HCT116 (cell line): ENCODE data around the gene RIN3.

Experiments
- CEBPB ChIP-seq: IDR thresholded peaks from 2 replicates; pipeline ENCODE4 v1.6.1; 2012; ENCODE audit warnings: low read depth
- EGR1 ChIP-seq: IDR thresholded peaks from 2 replicates; pipeline ENCODE4 v1.6.1; 2012; ENCODE audit warnings: low read depth
- EZH2 ChIP-seq: fragments of 200-600 bp; sonication (generic); IDR thresholded peaks from 2 replicates; pipeline ENCODE4 v1.6.1; 2017; ENCODE audit warnings: antibody characterized with exemption, mixed run types
- MAX ChIP-seq: IDR thresholded peaks from 2 replicates; pipeline ENCODE4 v1.6.1; 2012
- POLR2A ChIP-seq: IDR thresholded peaks from 2 replicates; pipeline ENCODE4 v1.7.0; 2011; ENCODE audit warnings: borderline replicate concordance; ENCODE audit not compliant: insufficient read depth, insufficient read length; ENCODE audit errors: extremely low read depth
- POLR2AphosphoS5 ChIP-seq: IDR thresholded peaks from 2 replicates; pipeline ENCODE4 v1.6.1; 2011; ENCODE audit warnings: mild to moderate bottlenecking, low read depth, low read length, moderate library complexity
- ZFX ChIP-seq: fragments of 450-650 bp; IDR thresholded peaks from 2 replicates; pipeline ENCODE4 v1.6.1; 2017
- TF ChIP-seq, protein P1 (sequence below), 3 experiments: fragments of 200-600 bp in 1 of 3; sonication (generic) in 1 of 3; IDR thresholded peaks in 2 of 3; conservative IDR thresholded peaks in 1 of 3; 2 replicates each; pipeline ENCODE4 v1.5.1; 2012 to 2017; ENCODE audit warnings: low read depth in 2 of 3, low read length in 2 of 3, antibody characterized with exemption in 1 of 3, borderline replicate concordance in 1 of 3, control low read depth in 1 of 3, mild to moderate bottlenecking in 1 of 3, mixed read lengths in 1 of 3, mixed run types in 1 of 3, moderate library complexity in 1 of 3; ENCODE audit not compliant: insufficient read depth in 1 of 3
- TF ChIP-seq, protein P2 (sequence below): IDR thresholded peaks from 2 replicates; pipeline ENCODE4 v1.6.1; 2012; ENCODE audit warnings: low read depth

DNA sequence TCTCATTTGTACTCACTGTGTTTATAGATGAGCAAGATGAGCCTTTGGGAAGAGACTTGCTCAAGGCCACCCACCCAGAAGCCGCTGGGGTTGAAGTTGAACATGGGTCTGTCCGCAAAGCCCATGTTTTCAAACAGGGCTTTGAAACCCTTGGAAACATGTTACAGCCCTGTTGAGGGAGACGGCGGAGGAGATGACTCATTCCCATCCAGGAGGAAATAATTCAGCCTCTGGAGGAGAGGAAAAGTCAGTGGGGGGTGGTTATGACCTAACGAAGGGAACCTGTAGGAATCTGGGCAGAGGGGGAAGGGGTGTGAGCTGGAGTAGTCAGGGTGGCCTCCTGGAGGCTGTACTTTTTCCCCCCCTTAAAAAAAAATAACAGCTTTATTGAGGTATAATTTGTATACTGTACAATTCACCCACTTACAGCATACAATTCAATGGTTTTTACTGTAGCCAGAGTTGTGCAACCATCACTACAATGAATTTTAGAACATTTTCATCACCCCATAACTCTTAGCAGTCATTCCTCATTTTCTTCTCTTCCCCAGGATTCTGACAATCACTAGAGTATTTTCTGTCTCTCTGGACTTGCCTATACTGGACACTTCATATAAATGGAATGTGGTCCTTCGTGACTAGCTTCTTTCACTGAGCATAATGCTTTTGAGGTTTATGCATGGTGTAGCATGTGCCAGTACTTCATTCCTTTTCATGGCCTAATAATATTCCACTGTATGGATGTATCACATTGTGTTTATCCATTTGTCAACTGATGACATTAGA lies 1.9 kb upstream of the RIN3 start:
- TF ChIP-seq, protein P1, sequence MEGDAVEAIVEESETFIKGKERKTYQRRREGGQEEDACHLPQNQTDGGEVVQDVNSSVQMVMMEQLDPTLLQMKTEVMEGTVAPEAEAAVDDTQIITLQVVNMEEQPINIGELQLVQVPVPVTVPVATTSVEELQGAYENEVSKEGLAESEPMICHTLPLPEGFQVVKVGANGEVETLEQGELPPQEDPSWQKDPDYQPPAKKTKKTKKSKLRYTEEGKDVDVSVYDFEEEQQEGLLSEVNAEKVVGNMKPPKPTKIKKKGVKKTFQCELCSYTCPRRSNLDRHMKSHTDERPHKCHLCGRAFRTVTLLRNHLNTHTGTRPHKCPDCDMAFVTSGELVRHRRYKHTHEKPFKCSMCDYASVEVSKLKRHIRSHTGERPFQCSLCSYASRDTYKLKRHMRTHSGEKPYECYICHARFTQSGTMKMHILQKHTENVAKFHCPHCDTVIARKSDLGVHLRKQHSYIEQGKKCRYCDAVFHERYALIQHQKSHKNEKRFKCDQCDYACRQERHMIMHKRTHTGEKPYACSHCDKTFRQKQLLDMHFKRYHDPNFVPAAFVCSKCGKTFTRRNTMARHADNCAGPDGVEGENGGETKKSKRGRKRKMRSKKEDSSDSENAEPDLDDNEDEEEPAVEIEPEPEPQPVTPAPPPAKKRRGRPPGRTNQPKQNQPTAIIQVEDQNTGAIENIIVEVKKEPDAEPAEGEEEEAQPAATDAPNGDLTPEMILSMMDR (IDR thresholded peaks at IDR 0.05 in 2 of 3, conservative IDR thresholded peaks at IDR 0.05 in 1 of 3; ENCODE audit: borderline replicate concordance in 1 of 3, insufficient read depth in 1 of 3, low read depth in 2 of 3, low read length in 2 of 3), result no peak
- TF ChIP-seq POLR2AphosphoS5 (peak; percentile 40), POLR2A (no peak), EZH2 (no peak), ZFX (no peak), CEBPB (no peak), MAX (no peak), EGR1 (no peak)
- TF ChIP-seq, protein P2, sequence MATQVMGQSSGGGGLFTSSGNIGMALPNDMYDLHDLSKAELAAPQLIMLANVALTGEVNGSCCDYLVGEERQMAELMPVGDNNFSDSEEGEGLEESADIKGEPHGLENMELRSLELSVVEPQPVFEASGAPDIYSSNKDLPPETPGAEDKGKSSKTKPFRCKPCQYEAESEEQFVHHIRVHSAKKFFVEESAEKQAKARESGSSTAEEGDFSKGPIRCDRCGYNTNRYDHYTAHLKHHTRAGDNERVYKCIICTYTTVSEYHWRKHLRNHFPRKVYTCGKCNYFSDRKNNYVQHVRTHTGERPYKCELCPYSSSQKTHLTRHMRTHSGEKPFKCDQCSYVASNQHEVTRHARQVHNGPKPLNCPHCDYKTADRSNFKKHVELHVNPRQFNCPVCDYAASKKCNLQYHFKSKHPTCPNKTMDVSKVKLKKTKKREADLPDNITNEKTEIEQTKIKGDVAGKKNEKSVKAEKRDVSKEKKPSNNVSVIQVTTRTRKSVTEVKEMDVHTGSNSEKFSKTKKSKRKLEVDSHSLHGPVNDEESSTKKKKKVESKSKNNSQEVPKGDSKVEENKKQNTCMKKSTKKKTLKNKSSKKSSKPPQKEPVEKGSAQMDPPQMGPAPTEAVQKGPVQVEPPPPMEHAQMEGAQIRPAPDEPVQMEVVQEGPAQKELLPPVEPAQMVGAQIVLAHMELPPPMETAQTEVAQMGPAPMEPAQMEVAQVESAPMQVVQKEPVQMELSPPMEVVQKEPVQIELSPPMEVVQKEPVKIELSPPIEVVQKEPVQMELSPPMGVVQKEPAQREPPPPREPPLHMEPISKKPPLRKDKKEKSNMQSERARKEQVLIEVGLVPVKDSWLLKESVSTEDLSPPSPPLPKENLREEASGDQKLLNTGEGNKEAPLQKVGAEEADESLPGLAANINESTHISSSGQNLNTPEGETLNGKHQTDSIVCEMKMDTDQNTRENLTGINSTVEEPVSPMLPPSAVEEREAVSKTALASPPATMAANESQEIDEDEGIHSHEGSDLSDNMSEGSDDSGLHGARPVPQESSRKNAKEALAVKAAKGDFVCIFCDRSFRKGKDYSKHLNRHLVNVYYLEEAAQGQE, result no peak
